H1 (cell line): Measurements from ENCODE around the gene CHRNA3.

Experiments used
- EP300 ChIP-seq, 2 experiments: IDR thresholded peaks; 1 replicate in 1 of 2; 2 replicates in 1 of 2; pipeline ENCODE4 v1.6.1; 2011 to 2012; ENCODE audit warnings: low read depth in 2 of 2, low read length in 2 of 2, mild to moderate bottlenecking in 2 of 2, borderline replicate concordance in 1 of 2, inconsistent platforms in 1 of 2, moderate library complexity in 1 of 2
- EZH2 ChIP-seq: fragments of 200-600 bp; sonication (generic); IDR thresholded peaks from 2 replicates; pipeline ENCODE4 v1.7.1; 2012; ENCODE audit warnings: low read depth, mild to moderate bottlenecking, moderate library complexity, low read length, inconsistent platforms; ENCODE audit not compliant: severe bottlenecking
- GABPA ChIP-seq: IDR thresholded peaks from 2 replicates; pipeline ENCODE4 v1.6.1; 2011; ENCODE audit warnings: mild to moderate bottlenecking, low read length, moderate library complexity, borderline replicate concordance; ENCODE audit not compliant: insufficient read depth
- HDAC6 ChIP-seq: IDR thresholded peaks from one replicate; pipeline ENCODE4 v1.7.1; 2012; ENCODE audit warnings: low read depth, mild to moderate bottlenecking, inconsistent platforms, low read length, moderate library complexity
- POLR2A ChIP-seq, 2 experiments: IDR thresholded peaks; 1 replicate in 1 of 2; 2 replicates in 1 of 2; pipeline ENCODE4 v1.6.1; 2011; ENCODE audit warnings: low read depth in 2 of 2, low read length in 2 of 2, mild to moderate bottlenecking in 2 of 2; ENCODE audit errors: control extremely low read depth in 1 of 2
- POU5F1 ChIP-seq: IDR thresholded peaks from 2 replicates; pipeline ENCODE4 v1.6.1; 2011; ENCODE audit warnings: low read depth, mild to moderate bottlenecking, low read length, moderate library complexity
- RAD21 ChIP-seq, 2 experiments: IDR thresholded peaks in 1 of 2; conservative IDR thresholded peaks in 1 of 2; 2 replicates each; pipeline ENCODE4 v1.6.1; 2011; ENCODE audit warnings: low read depth in 2 of 2, low read length in 2 of 2, improper control_type of control experiment in 1 of 2, inconsistent platforms in 1 of 2, mild to moderate bottlenecking in 1 of 2, moderate library complexity in 1 of 2
- SIN3A ChIP-seq, 2 experiments: IDR thresholded peaks in 1 of 2; conservative IDR thresholded peaks in 1 of 2; 2 replicates each; pipeline ENCODE4 v1.6.1; 2011 to 2012; ENCODE audit warnings: low read length in 2 of 2, improper control_type of control experiment in 1 of 2, low read depth in 1 of 2, mild to moderate bottlenecking in 1 of 2
- SP2 ChIP-seq: IDR thresholded peaks from 2 replicates; pipeline ENCODE4 v1.6.1; 2012; ENCODE audit warnings: mild to moderate bottlenecking, low read length, inconsistent platforms
- YY1 ChIP-seq: IDR thresholded peaks from 2 replicates; pipeline ENCODE4 v1.6.1; 2011; ENCODE audit warnings: low read depth, mild to moderate bottlenecking, low read length
- TF ChIP-seq, protein P1 (sequence below), 3 experiments: IDR thresholded peaks; 1 replicate in 2 of 3; 2 replicates in 1 of 3; pipeline versions ENCODE4 v1.5.1 to v1.6.1; 2011; ENCODE audit warnings: low read length in 3 of 3, mild to moderate bottlenecking in 3 of 3, inconsistent platforms in 2 of 3, low read depth in 1 of 3, moderate library complexity in 1 of 3; ENCODE audit not compliant: insufficient read depth in 1 of 3; ENCODE audit errors: control extremely low read depth in 1 of 3

DNA sequence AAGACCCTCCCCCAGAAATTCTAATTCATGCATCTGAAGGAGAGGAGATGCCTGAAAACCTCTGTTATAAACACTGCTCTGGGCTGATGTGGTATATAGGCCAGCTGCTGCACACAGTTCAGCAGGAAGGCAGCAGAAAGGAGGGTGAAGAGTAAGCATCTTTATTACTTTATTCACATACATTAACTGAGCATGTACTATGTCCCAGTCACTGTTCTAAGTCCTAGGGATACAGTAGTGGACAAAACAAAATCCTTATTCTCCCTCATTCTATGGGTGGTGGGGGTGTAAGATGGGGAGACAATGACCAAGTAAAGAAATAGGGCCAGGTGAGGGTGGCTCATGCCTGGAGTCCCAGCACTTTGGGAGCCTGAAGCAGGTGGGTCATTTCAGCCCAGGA lies 38.0 kb upstream of the CHRNA3 start:
- TF ChIP-seq EP300 (IDR thresholded peaks at IDR 0.05; ENCODE audit: borderline replicate concordance in 1 of 2, low read depth in 2 of 2, low read length in 2 of 2): no peak
- TF ChIP-seq SIN3A (conservative IDR thresholded peaks at IDR 0.05 in 1 of 2, IDR thresholded peaks at IDR 0.05 in 1 of 2; ENCODE audit: low read depth in 1 of 2, low read length in 2 of 2): no peak
- no peak for TF ChIP-seq YY1
- TF ChIP-seq HDAC6: no peak
- TF ChIP-seq POLR2A (IDR thresholded peaks at IDR 0.05; ENCODE audit: control extremely low read depth in 1 of 2, low read depth in 2 of 2, low read length in 2 of 2): no peak
- TF ChIP-seq POU5F1: no peak
- TF ChIP-seq, protein P1, sequence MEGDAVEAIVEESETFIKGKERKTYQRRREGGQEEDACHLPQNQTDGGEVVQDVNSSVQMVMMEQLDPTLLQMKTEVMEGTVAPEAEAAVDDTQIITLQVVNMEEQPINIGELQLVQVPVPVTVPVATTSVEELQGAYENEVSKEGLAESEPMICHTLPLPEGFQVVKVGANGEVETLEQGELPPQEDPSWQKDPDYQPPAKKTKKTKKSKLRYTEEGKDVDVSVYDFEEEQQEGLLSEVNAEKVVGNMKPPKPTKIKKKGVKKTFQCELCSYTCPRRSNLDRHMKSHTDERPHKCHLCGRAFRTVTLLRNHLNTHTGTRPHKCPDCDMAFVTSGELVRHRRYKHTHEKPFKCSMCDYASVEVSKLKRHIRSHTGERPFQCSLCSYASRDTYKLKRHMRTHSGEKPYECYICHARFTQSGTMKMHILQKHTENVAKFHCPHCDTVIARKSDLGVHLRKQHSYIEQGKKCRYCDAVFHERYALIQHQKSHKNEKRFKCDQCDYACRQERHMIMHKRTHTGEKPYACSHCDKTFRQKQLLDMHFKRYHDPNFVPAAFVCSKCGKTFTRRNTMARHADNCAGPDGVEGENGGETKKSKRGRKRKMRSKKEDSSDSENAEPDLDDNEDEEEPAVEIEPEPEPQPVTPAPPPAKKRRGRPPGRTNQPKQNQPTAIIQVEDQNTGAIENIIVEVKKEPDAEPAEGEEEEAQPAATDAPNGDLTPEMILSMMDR (IDR thresholded peaks at IDR 0.05; ENCODE audit: control extremely low read depth in 1 of 3, insufficient read depth in 1 of 3, low read depth in 1 of 3, low read length in 3 of 3): no peak
- TF ChIP-seq RAD21 (IDR thresholded peaks at IDR 0.05 in 1 of 2, conservative IDR thresholded peaks at IDR 0.05 in 1 of 2; ENCODE audit: low read depth in 2 of 2, low read length in 2 of 2): no peak
- no peak for TF ChIP-seq GABPA
- TF ChIP-seq SP2: no peak
- no peak for TF ChIP-seq EZH2
